Measurements from ENCODE around the gene CCDC88C. TPM values are rescaled to one million over a fixed set of nuclear protein-coding genes. Genes with fewer than 3 reads are reported as not detected.

The CCDC88C gene
- total and polyA plus RNA-seq, 8 donors, result 26.2 to 41.8 (median 31.6) TPM

DNA sequence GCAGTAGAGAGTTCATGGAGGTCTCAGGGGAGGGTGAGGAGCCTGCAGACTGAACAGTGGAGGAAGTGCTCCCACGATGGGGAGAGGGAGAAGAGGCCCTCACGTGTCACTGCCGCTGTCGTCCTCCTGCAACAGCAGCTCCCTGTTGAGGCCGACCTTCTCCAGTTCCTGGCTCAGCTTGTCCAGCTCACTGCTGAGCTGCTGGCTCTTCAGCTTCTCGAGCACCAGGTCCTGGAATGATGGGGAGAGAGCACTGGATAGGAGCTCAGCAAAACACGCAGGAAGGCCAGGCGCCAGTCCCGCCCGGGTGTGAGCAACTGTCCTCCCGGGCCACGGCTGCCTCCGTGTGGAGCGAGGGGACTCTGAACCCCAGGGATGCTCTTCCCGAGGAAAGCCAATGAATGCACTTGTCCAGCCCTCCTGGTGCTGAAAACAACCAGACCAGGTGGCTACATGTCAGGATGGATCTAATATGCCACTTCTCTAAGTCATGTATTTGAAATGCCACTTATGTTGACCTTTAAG, 107.8 kb downstream of the CCDC88C start:
- TF ChIP-seq, protein P1, sequence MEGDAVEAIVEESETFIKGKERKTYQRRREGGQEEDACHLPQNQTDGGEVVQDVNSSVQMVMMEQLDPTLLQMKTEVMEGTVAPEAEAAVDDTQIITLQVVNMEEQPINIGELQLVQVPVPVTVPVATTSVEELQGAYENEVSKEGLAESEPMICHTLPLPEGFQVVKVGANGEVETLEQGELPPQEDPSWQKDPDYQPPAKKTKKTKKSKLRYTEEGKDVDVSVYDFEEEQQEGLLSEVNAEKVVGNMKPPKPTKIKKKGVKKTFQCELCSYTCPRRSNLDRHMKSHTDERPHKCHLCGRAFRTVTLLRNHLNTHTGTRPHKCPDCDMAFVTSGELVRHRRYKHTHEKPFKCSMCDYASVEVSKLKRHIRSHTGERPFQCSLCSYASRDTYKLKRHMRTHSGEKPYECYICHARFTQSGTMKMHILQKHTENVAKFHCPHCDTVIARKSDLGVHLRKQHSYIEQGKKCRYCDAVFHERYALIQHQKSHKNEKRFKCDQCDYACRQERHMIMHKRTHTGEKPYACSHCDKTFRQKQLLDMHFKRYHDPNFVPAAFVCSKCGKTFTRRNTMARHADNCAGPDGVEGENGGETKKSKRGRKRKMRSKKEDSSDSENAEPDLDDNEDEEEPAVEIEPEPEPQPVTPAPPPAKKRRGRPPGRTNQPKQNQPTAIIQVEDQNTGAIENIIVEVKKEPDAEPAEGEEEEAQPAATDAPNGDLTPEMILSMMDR (IDR thresholded peaks at IDR 0.05), result no peak
- no peaks in the 10 kb centered on the region for H3K9me3 ChIP-seq
- no peak overlapping the region for H3K4me3 ChIP-seq
- H3K27ac ChIP-seq, result no peak overlapping the region
- ATAC-seq (no peak), DNase-seq (no peak)
- no peaks in the 10 kb centered on the region for H3K27me3 ChIP-seq
- peaks cover 0 to 92% of the 10 kb centered on the region in 2 donors for H3K36me3 ChIP-seq
- peaks cover 0 to 9% of the 10 kb centered on the region in 2 donors for H3K4me1 ChIP-seq
- intact Hi-C loops (cut with DNase I), result no loop called here

DNA sequence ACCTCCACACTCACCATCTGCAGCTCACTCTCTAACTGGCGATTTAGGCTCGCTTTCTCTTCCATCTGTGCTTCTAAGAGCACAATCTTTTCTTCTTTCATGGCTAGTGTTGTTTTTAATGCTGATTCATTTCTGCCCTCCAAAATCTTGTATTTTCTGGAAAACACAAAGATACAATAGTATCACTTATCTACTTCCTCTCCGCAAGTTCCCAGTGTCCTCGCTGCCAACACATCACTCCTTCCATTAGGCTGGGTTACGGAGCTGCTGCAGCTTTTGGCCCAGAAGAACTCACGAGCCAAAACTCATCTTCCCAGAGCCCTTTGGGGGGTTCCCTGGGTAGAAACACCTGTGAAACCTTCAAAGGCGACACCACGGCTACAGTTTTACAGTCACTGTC, 109.3 kb downstream of the CCDC88C start:
- H3K4me1 ChIP-seq, result peaks cover 0 to 9% of the 10 kb centered on the region in 2 donors
- H3K36me3 ChIP-seq, result peaks cover 0 to 92% of the 10 kb centered on the region in 2 donors
- ATAC-seq (no peak), DNase-seq (no peak)
- H3K9me3 ChIP-seq, result no peaks in the 10 kb centered on the region
- intact Hi-C loops (cut with DNase I), result no loop called here
- no peaks in the 10 kb centered on the region for H3K27me3 ChIP-seq
- TF ChIP-seq, protein P1 (IDR thresholded peaks at IDR 0.05), result no peak
- no peak overlapping the region for H3K4me3 ChIP-seq
- H3K27ac ChIP-seq, result no peak overlapping the region

DNA sequence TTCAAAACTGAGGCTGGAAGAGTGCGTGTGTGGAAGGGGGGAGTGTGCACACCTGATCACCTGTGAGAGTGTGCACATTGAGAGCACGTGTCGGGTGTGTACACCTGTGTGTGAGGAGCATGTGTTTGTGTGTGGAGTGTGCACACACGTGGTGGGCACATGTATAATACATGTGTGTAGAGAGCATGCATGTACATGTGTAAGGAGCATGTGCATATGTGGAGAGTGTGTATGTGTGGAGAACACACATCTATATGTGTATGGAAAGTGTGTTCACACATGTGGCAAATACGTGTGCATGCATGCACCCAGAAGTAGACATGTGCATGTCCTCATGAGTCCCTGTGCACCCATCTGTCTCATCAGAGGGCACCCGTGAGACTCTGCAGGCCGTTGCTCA, 110.0 kb downstream of the CCDC88C start:
- no peak overlapping the region for H3K27ac ChIP-seq
- peaks cover 0 to 87% of the 10 kb centered on the region in 2 donors for H3K36me3 ChIP-seq
- H3K4me3 ChIP-seq, result no peak overlapping the region
- TF ChIP-seq, protein P1 (IDR thresholded peaks at IDR 0.05), result no peak
- intact Hi-C loops (cut with DNase I), result no loop called here
- DNase-seq (no peak), ATAC-seq (no peak)
- H3K27me3 ChIP-seq, result no peaks in the 10 kb centered on the region
- no peaks in the 10 kb centered on the region for H3K9me3 ChIP-seq
- H3K4me1 ChIP-seq, result peaks cover 0 to 9% of the 10 kb centered on the region in 2 donors

DNA sequence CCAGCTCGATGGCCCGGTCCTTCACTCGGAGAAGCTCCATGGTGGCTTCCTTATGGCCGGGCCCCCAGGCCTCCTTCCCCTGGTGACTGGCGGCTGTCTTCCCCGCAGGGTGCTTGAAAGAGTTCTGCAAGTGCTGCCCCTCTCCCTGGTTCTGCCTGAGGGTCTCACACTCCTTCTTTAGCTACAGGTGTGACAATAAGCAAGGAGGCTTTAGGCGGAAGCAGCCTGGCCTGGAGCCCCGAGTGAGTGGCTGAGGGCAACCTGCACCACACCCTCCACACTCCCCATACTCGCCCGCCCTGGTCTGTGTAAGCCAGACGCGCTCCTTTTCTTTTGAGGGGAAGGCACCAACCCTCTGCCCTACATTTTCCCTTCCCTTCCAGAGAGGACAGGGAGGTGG, 110.6 kb downstream of the CCDC88C start:
- Histone ChIP-seq H3K9me3 (no peaks in the 10 kb centered on the region), H3K27me3 (no peaks in the 10 kb centered on the region), H3K36me3 (peaks cover 0 to 87% of the 10 kb centered on the region in 2 donors), H3K4me1 (peaks cover 0 to 9% of the 10 kb centered on the region in 2 donors), H3K4me3 (no peak overlapping the region), H3K27ac (no peak overlapping the region)
- intact Hi-C loops (cut with DNase I), result no loop called here
- no peak for ATAC-seq
- DNase-seq, result no peak
- TF ChIP-seq, protein P1 (IDR thresholded peaks at IDR 0.05), result no peak

DNA sequence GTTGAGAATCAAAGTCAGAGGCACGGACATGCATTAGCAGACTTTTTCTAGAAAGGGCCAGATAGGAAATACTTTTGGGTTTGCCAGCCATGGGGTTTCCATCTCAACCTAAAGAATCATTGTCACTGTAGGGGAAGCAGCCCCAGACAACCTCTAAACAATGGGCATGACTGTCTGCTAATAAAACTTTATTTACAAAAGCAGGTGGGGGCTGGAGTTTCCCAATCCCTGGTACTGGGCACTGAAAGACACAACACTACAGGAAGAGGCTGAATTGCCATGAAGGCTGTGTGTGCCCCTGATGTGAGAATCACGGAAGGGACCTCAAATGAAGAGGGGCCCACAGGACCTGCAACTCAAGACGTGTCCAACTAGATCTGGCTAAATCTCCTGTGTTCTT, 111.1 kb downstream of the CCDC88C start:
- Histone ChIP-seq H3K9me3 (no peaks in the 10 kb centered on the region), H3K4me1 (peaks cover 0 to 7% of the 10 kb centered on the region in 2 donors), H3K36me3 (peaks cover 0 to 91% of the 10 kb centered on the region in 2 donors), H3K27ac (no peak overlapping the region), H3K27me3 (no peaks in the 10 kb centered on the region), H3K4me3 (no peak overlapping the region)
- no peak for DNase-seq
- intact Hi-C loops (cut with DNase I), result no loop called here
- no peak for ATAC-seq
- TF ChIP-seq, protein P1 (IDR thresholded peaks at IDR 0.05), result no peak

All from left lung (tissue), 10 donors.